Measurements from ENCODE around the gene CMBL. TPM values are rescaled to one million over a fixed set of nuclear protein-coding genes. Genes with fewer than 3 reads are reported as not detected.

CMBL gene
- total RNA-seq, 1 experiment from 2014 or later, result 12.6 TPM

- H3K79me2 ChIP-seq (ENCODE audit: insufficient read depth, low read length), result no peaks in the 10 kb centered on the region
- H4K20me1 ChIP-seq (ENCODE audit: control insufficient read depth, insufficient read depth, insufficient read length), result no peaks in the 10 kb centered on the region
- Mint-ChIP-seq H3K36me3 (ENCODE audit: insufficient read depth in 1 of 3, low read depth in 3 of 3) (no peaks in the 10 kb centered on the region; a peak in 1 of 7 replicates), H3K9me3 (no peaks in the 10 kb centered on the region), H3K27ac (no peak overlapping the region), H3K4me3 (no peak overlapping the region), H3K27me3 (ENCODE audit: low read depth) (peaks cover 71% of the 10 kb centered on the region), H3K4me1 (no peaks in the 10 kb centered on the region; a peak in 2 of 4 replicates)
- DNase-seq, result no peak
- H2BK120ac ChIP-seq (ENCODE audit: low read depth, low read length, poor library complexity, severe bottlenecking), result no peak overlapping the region
- H3K9ac ChIP-seq (ENCODE audit: extremely low read depth, insufficient read length, low read length), result no peak overlapping the region
- H3K79me1 ChIP-seq (ENCODE audit: insufficient read depth, low read depth, low read length, poor library complexity, severe bottlenecking), result no peaks in the 10 kb centered on the region
- no peak overlapping the region for H3K56ac ChIP-seq (ENCODE audit: insufficient read length, low read depth, low read length)
- H3K9me3 ChIP-seq (ENCODE audit: control insufficient read depth, low read depth, low read length), result no peaks in the 10 kb centered on the region
- peaks cover 36% of the 10 kb centered on the region; the same call in 1 of the 2 replicates for H3K27me3 ChIP-seq (ENCODE audit: insufficient read depth, low read length)
- no peak overlapping the region for H3K14ac ChIP-seq (ENCODE audit: insufficient read depth, low read length)
- no peak overlapping the region for H3K18ac ChIP-seq (ENCODE audit: insufficient read length, low read depth, low read length)
- no peak overlapping the region for H2BK12ac ChIP-seq (ENCODE audit: insufficient read length, low read depth, low read length)
- no peak overlapping the region for H2BK15ac ChIP-seq (ENCODE audit: low read depth, low read length)
- no peak overlapping the region for H4K5ac ChIP-seq (ENCODE audit: insufficient read length, low read depth, low read length)
- H2BK5ac ChIP-seq (ENCODE audit: insufficient read length, low read length), result no peak overlapping the region
- peaks cover 10% of the 10 kb centered on the region for H3K23me2 ChIP-seq (ENCODE audit: insufficient read length, low read depth, low read length, poor library complexity, severe bottlenecking)
- WGBS (ENCODE audit: extremely low coverage, insufficient read length, low lambda C conversion rate), result no CpG with 5 or more reads among the region's 10 CpGs
- TF ChIP-seq CTCF (conservative IDR thresholded peaks at IDR 0.05), result no peak
- H3K23ac ChIP-seq (ENCODE audit: insufficient read length, low read depth, low read length), result no peak overlapping the region
- no peak overlapping the region for H3K4me2 ChIP-seq (ENCODE audit: insufficient read depth, insufficient read length, low read length)
- no peak overlapping the region for H4K8ac ChIP-seq (replicated peaks; ENCODE audit: insufficient read length, low read depth, low read length)
- H3K4ac ChIP-seq (ENCODE audit: low read depth, low read length), result no peak overlapping the region
- no peak overlapping the region for H2BK20ac ChIP-seq (ENCODE audit: low read depth, low read length, poor library complexity, severe bottlenecking)
- H3K4me1 ChIP-seq (ENCODE audit: insufficient read depth, low read length), result no peaks in the 10 kb centered on the region; the same call in 1 of the 2 replicates
- H2AFZ ChIP-seq (ENCODE audit: low read length), result no peak overlapping the region
- no peak overlapping the region for H4K91ac ChIP-seq (ENCODE audit: insufficient read length, low read depth, low read length)
- H2AK5ac ChIP-seq (ENCODE audit: insufficient read length, low read length), result no peak overlapping the region
- H3T11ph ChIP-seq (ENCODE audit: low read length), result no peak overlapping the region
- H3K27ac ChIP-seq (ENCODE audit: insufficient read length, low read depth, low read length), result no peak overlapping the region
These were observed 23.0 kb upstream of the CMBL start for GRCh38 chr5:10330511-10331230.
